T-helper 17 cell (primary cell): ENCODE results near the gene CAMTA2. TPM values are rescaled to one million over a fixed set of nuclear protein-coding genes. Genes with fewer than 3 reads are reported as not detected.
"Not testable (repeated sequence)": the region's sequence is repeated elsewhere in the genome, so short reads cannot be mapped to it uniquely, and the experiment has no call there.

ENCODE experiments used
- ATAC-seq: fragments of 150-1000 bp; cut with Tn5 transposase; 2 replicates; pipeline ENCODE4 v1.10.0; 2021; ENCODE audit warnings: mild to moderate bottlenecking, moderate library complexity
- DNase-seq, 3 donors: peaks; one replicate each; pipeline versions ENCODE4 v3.0.0 to v3.0.0-alpha.2; 2020 to 2021
- H3K9me3 ChIP-seq: one replicate; pipeline ENCODE4 v1.7.0; 2013; ENCODE audit warnings: low read length, mild to moderate bottlenecking; ENCODE audit not compliant: control insufficient read depth, poor library complexity, severe bottlenecking
- H3K27ac Mint-ChIP-seq: one replicate; pipeline ENCODE4 v1.8.0; 2022; ENCODE audit warnings: mild to moderate bottlenecking, moderate library complexity, mixed read lengths
- H3K27me3 Mint-ChIP-seq: one replicate; pipeline ENCODE4 v1.8.0; 2022; ENCODE audit warnings: mixed read lengths
- H3K36me3 Mint-ChIP-seq: one replicate; pipeline ENCODE4 v1.8.0; 2022; ENCODE audit warnings: low read depth, mixed read lengths
- H3K4me1 Mint-ChIP-seq: one replicate; pipeline ENCODE4 v1.8.0; 2022; ENCODE audit warnings: mild to moderate bottlenecking, mixed read lengths
- H3K4me3 Mint-ChIP-seq: one replicate; pipeline ENCODE4 v1.8.0; 2022; ENCODE audit warnings: mild to moderate bottlenecking, moderate library complexity, mixed read lengths
- total RNA-seq, 4 donors: library from RNA in 2 of 4; stranded (reverse) in 2 of 4; gene quantifications; one replicate each; pipeline ENCODE4 v1.2.3 and lab custom pipeline; 2022 to 2026

CAMTA2 gene
- total RNA-seq: 10 to 100 TPM; 59.9 to 63.5 TPM
- 27.5 to 35.6 reads per million in 2 donors for total RNA-seq (lab: John Stamatoyannopoulos, UW)

GRCh38 chr17:4986951-4987766 lies at the start of gene CAMTA2:
TSS of gene CAMTA2 (minus strand) at chr17:4987675. CDS start at chr17:4986222, 1,453 bp downstream.
- Mint-ChIP-seq H3K27me3 (no peaks in the 10 kb centered on the region), H3K4me3 (peak within 1 kb of the TSS; percentile 93), H3K4me1 (peaks cover 42% of the 10 kb centered on the region), H3K27ac (peak within 1 kb of the TSS; percentile 94), H3K36me3 (peaks cover 7% of the 10 kb centered on the region)
- DNase-seq (peak; percentile 76 to 84 (median 79)), ATAC-seq (peak; percentile 93)
- no peaks in the 10 kb centered on the region for H3K9me3 ChIP-seq

GRCh38 chr17:5035315-5035714 lies 47.8 kb upstream of the CAMTA2 start, which contains the start of gene SLC52A1:
TSS of gene SLC52A1 (minus strand) at chr17:5035426. CDS start at chr17:5034606, 820 bp downstream.
- H3K9me3 ChIP-seq: no peaks in the 10 kb centered on the region
- H3K27ac Mint-ChIP-seq: no peak within 1 kb of the TSS
- ATAC-seq (no peak), DNase-seq (no peak)
- H3K4me3 Mint-ChIP-seq: no peak within 1 kb of the TSS
- no peaks in the 10 kb centered on the region for H3K27me3 Mint-ChIP-seq
- H3K36me3 Mint-ChIP-seq: no peaks in the 10 kb centered on the region
- peaks cover 18% of the 10 kb centered on the region for H3K4me1 Mint-ChIP-seq

- no peak overlapping the region for H3K27ac Mint-ChIP-seq
- H3K9me3 ChIP-seq: no peaks in the 10 kb centered on the region
- no peaks in the 10 kb centered on the region for H3K27me3 Mint-ChIP-seq
- ATAC-seq (no peak), DNase-seq (no peak)
- H3K4me1 Mint-ChIP-seq: peaks cover 16% of the 10 kb centered on the region
- no peak overlapping the region for H3K4me3 Mint-ChIP-seq
- H3K36me3 Mint-ChIP-seq: no peaks in the 10 kb centered on the region
Observed at GRCh38 chr17:5034651-5035050, 47.2 kb upstream of the CAMTA2 start.

- Mint-ChIP-seq H3K36me3 (no peaks in the 10 kb centered on the region), H3K27me3 (no peaks in the 10 kb centered on the region), H3K27ac (no peak overlapping the region), H3K4me3 (no peak overlapping the region), H3K4me1 (peaks cover 15% of the 10 kb centered on the region)
- no peaks in the 10 kb centered on the region for H3K9me3 ChIP-seq
- DNase-seq: no peak
- no peak for ATAC-seq
Observed at GRCh38 chr17:5034063-5034462, 46.6 kb upstream of the CAMTA2 start.

- no peaks in the 10 kb centered on the region for H3K9me3 ChIP-seq
- Mint-ChIP-seq H3K4me3 (no peak overlapping the region), H3K4me1 (peaks cover 15% of the 10 kb centered on the region), H3K27ac (no peak overlapping the region), H3K27me3 (no peaks in the 10 kb centered on the region), H3K36me3 (no peaks in the 10 kb centered on the region)
- DNase-seq (no peak), ATAC-seq (no peak)
Observed at GRCh38 chr17:5033352-5034015, 46.0 kb upstream of the CAMTA2 start.

- no peak overlapping the region for H3K4me3 Mint-ChIP-seq
- no peaks in the 10 kb centered on the region for H3K36me3 Mint-ChIP-seq
- H3K27ac Mint-ChIP-seq: no peak overlapping the region
- H3K4me1 Mint-ChIP-seq: peaks cover 15% of the 10 kb centered on the region
- DNase-seq (no peak), ATAC-seq (no peak)
- H3K9me3 ChIP-seq: no peaks in the 10 kb centered on the region
- no peaks in the 10 kb centered on the region for H3K27me3 Mint-ChIP-seq
Observed at GRCh38 chr17:5032865-5033264, 45.4 kb upstream of the CAMTA2 start.

- DNase-seq (peak; percentile 62 to 82 (median 69)), ATAC-seq (peak; percentile 86)
- Mint-ChIP-seq H3K27ac (peak overlapping the region; percentile 92), H3K4me1 (peaks cover 15% of the 10 kb centered on the region), H3K27me3 (no peaks in the 10 kb centered on the region), H3K36me3 (no peaks in the 10 kb centered on the region), H3K4me3 (peak overlapping the region; percentile 89)
- no peaks in the 10 kb centered on the region for H3K9me3 ChIP-seq
Observed at GRCh38 chr17:5031365-5032082, 44.0 kb upstream of the CAMTA2 start.

- Mint-ChIP-seq H3K4me1 (peaks cover 15% of the 10 kb centered on the region), H3K27ac (peak overlapping the region; percentile 92), H3K4me3 (peak overlapping the region; percentile 89)
- not testable (repeated sequence) for H3K27me3 Mint-ChIP-seq, H3K9me3 ChIP-seq, H3K36me3 Mint-ChIP-seq, DNase-seq, ATAC-seq
Observed at GRCh38 chr17:5030168-5030567, 42.7 kb upstream of the CAMTA2 start.

- no peaks in the 10 kb centered on the region for H3K36me3 Mint-ChIP-seq
- no peak for ATAC-seq
- no peak for DNase-seq
- peaks cover 12% of the 10 kb centered on the region for H3K4me1 Mint-ChIP-seq
- no peak overlapping the region for H3K4me3 Mint-ChIP-seq
- no peaks in the 10 kb centered on the region for H3K27me3 Mint-ChIP-seq
- no peak overlapping the region for H3K27ac Mint-ChIP-seq
- no peaks in the 10 kb centered on the region for H3K9me3 ChIP-seq
Observed at GRCh38 chr17:5027916-5028315, 40.4 kb upstream of the CAMTA2 start.

GRCh38 chr17:5027299-5027698 lies 39.8 kb upstream of the CAMTA2 start:
- H3K27ac Mint-ChIP-seq: no peak overlapping the region
- no peak overlapping the region for H3K4me3 Mint-ChIP-seq

GRCh38 chr17:5024604-5025003 lies 37.1 kb upstream of the CAMTA2 start:
- H3K27me3 Mint-ChIP-seq: no peaks in the 10 kb centered on the region
- ATAC-seq: no peak
- no peak overlapping the region for H3K27ac Mint-ChIP-seq

More at GRCh38 chr17:5027299-5027698, 39.8 kb upstream of the CAMTA2 start:
- no peaks in the 10 kb centered on the region for H3K36me3 Mint-ChIP-seq
- H3K9me3 ChIP-seq: no peaks in the 10 kb centered on the region
- peaks cover 12% of the 10 kb centered on the region for H3K4me1 Mint-ChIP-seq
- H3K27me3 Mint-ChIP-seq: no peaks in the 10 kb centered on the region
- ATAC-seq (no peak), DNase-seq (no peak)

GRCh38 chr17:5023588-5024147 lies 36.2 kb upstream of the CAMTA2 start:
- H3K27ac Mint-ChIP-seq: no peak overlapping the region
- peaks cover 6% of the 10 kb centered on the region for H3K4me1 Mint-ChIP-seq
- no peaks in the 10 kb centered on the region for H3K9me3 ChIP-seq
- peaks cover 6% of the 10 kb centered on the region for H3K36me3 Mint-ChIP-seq
- DNase-seq: no peak
- ATAC-seq: no peak
- H3K27me3 Mint-ChIP-seq: no peaks in the 10 kb centered on the region
- no peak overlapping the region for H3K4me3 Mint-ChIP-seq

More at GRCh38 chr17:5024604-5025003, 37.1 kb upstream of the CAMTA2 start:
- no peaks in the 10 kb centered on the region for H3K4me1 Mint-ChIP-seq
- H3K4me3 Mint-ChIP-seq: no peak overlapping the region
- H3K9me3 ChIP-seq: no peaks in the 10 kb centered on the region
- no peak for DNase-seq
- peaks cover 4% of the 10 kb centered on the region for H3K36me3 Mint-ChIP-seq
